Cardiac fibroblast (primary cell): ENCODE measurements around the gene TCF4.

Experiments
- DNase-seq, 2 donors: peaks; one replicate each; pipeline versions ENCODE4 v3.0.0 to v3.0.0-alpha.2; 2010; ENCODE audit warnings: low read depth in 2 of 2
- H3K4me3 ChIP-seq, 2 donors: replicated peaks in 1 of 2; 1 replicate in 1 of 2; 2 replicates in 1 of 2; pipeline ENCODE4 v1.5.1; 2011; ENCODE audit warnings: low read depth in 2 of 2, low read length in 2 of 2, mild to moderate bottlenecking in 2 of 2, moderate library complexity in 1 of 2
- TF ChIP-seq, protein P1 (sequence below): IDR thresholded peaks from one replicate; pipeline ENCODE4 v1.5.1; 2011; ENCODE audit warnings: low read depth, mild to moderate bottlenecking, low read length, inconsistent platforms

Gene TCF4

GRCh38 chr18:55402731-55403405 lies 185.1 kb downstream of the TCF4 start:
- peak; percentile 64 to 73 for DNase-seq
- peak overlapping the region; percentile 4 to 13 for H3K4me3 ChIP-seq
- TF ChIP-seq, protein P1, sequence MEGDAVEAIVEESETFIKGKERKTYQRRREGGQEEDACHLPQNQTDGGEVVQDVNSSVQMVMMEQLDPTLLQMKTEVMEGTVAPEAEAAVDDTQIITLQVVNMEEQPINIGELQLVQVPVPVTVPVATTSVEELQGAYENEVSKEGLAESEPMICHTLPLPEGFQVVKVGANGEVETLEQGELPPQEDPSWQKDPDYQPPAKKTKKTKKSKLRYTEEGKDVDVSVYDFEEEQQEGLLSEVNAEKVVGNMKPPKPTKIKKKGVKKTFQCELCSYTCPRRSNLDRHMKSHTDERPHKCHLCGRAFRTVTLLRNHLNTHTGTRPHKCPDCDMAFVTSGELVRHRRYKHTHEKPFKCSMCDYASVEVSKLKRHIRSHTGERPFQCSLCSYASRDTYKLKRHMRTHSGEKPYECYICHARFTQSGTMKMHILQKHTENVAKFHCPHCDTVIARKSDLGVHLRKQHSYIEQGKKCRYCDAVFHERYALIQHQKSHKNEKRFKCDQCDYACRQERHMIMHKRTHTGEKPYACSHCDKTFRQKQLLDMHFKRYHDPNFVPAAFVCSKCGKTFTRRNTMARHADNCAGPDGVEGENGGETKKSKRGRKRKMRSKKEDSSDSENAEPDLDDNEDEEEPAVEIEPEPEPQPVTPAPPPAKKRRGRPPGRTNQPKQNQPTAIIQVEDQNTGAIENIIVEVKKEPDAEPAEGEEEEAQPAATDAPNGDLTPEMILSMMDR, result no peak

- TF ChIP-seq, protein P1, result no peak
- DNase-seq, result peak; percentile 86 to 89
- H3K4me3 ChIP-seq, result peak overlapping the region; percentile 33 to 55
Measured at GRCh38 chr18:55401638-55402191, 186.3 kb downstream of the TCF4 start.

GRCh38 chr18:55400590-55401541 lies 187.1 kb downstream of the TCF4 start:
- peak; percentile 37 to 48 for DNase-seq
- peak overlapping the region; percentile 33 to 55 for H3K4me3 ChIP-seq
- TF ChIP-seq, protein P1, result no peak

- TF ChIP-seq, protein P1, result no peak
- peak overlapping the region in 1 of 2 donors; percentile 55 for H3K4me3 ChIP-seq
Measured at GRCh38 chr18:55400081-55400480, 187.9 kb downstream of the TCF4 start.

DNA sequence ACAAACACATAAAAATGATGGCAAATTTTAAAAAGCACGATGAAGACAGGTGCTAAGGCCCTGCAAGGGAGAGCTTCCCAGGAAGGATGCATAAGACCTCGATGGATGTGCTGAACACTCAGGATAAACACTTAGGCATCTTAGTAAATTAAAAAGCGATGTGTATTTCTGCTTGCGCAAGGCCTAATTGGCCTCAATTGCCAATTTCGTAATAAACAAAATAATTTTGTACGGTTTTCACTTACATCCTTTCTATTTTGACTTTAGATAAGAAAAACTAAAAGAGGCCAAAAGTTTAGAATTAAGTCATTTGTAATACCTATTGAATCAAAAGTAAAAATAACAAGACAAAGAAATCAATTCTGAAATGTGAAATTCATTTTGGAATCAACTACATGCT lies 189.1 kb downstream of the TCF4 start:
- no peak for DNase-seq
- no peak overlapping the region for H3K4me3 ChIP-seq
- TF ChIP-seq, protein P1, result no peak

More at GRCh38 chr18:55400081-55400480, 187.9 kb downstream of the TCF4 start:
- no peak for DNase-seq

- no peak overlapping the region for H3K4me3 ChIP-seq
- DNase-seq, result no peak
- TF ChIP-seq, protein P1, result no peak
Measured at GRCh38 chr18:55396979-55397378, 191.0 kb downstream of the TCF4 start.
